Astrocyte (in vitro differentiated cells and primary cell): Measurements from ENCODE around the gene COX4I2. TPM values are rescaled to one million over a fixed set of nuclear protein-coding genes. Genes with fewer than 3 reads are reported as not detected.

Experiments
- DNase-seq: peaks from one replicate; pipeline ENCODE4 v3.0.0-alpha.2; 2010; ENCODE audit warnings: low read depth
- FAIRE-seq: peaks from 2 replicates; lab custom pipeline; 2011; peaks lifted over from hg19 to GRCh38; lab: Jason Lieb, UNC
- H2AFZ ChIP-seq: 2 replicates; pipeline ENCODE4 v1.6.0; 2012; ENCODE audit warnings: low read depth, low read length, inconsistent platforms
- H3K27ac ChIP-seq: 2 replicates; pipeline ENCODE4 v1.5.1; 2011; ENCODE audit warnings: low read depth, low read length, inconsistent platforms
- H3K27me3 ChIP-seq: 2 replicates; pipeline ENCODE4 v1.6.0; 2011; ENCODE audit warnings: low read length, inconsistent platforms; ENCODE audit not compliant: insufficient read depth
- H3K36me3 ChIP-seq: 2 replicates; pipeline ENCODE4 v1.5.1; 2011; ENCODE audit warnings: low read length, inconsistent platforms; ENCODE audit not compliant: insufficient read depth
- H3K4me1 ChIP-seq: 2 replicates; pipeline ENCODE4 v1.5.1; 2011; ENCODE audit warnings: low read length, inconsistent platforms; ENCODE audit not compliant: insufficient read depth
- H3K4me2 ChIP-seq: 2 replicates; pipeline ENCODE4 v1.6.0; 2012; ENCODE audit warnings: low read length, inconsistent platforms
- H3K4me3 ChIP-seq: 2 replicates; pipeline ENCODE4 v1.5.1; 2011; ENCODE audit warnings: low read depth, mild to moderate bottlenecking, low read length, inconsistent platforms; ENCODE audit not compliant: insufficient read depth
- H3K79me2 ChIP-seq: 2 replicates; pipeline ENCODE4 v1.6.0; 2012; ENCODE audit warnings: mild to moderate bottlenecking, low read length, inconsistent platforms; ENCODE audit not compliant: insufficient read depth
- H3K9ac ChIP-seq: 2 replicates; pipeline ENCODE4 v1.6.0; 2012; ENCODE audit warnings: mild to moderate bottlenecking, low read length, inconsistent platforms
- H3K9me3 ChIP-seq: 2 replicates; pipeline ENCODE4 v1.5.1; 2012; ENCODE audit warnings: low read depth, mild to moderate bottlenecking, low read length, inconsistent platforms; ENCODE audit not compliant: insufficient read depth
- H4K20me1 ChIP-seq: 2 replicates; pipeline ENCODE4 v1.6.0; 2012; ENCODE audit warnings: low read length, inconsistent platforms; ENCODE audit not compliant: insufficient read depth
- H3K27ac Mint-ChIP-seq: one replicate; pipeline ENCODE4 v1.8.0; 2021; ENCODE audit warnings: mild to moderate bottlenecking, mixed read lengths; ENCODE audit not compliant: unreplicated experiment
- H3K27me3 Mint-ChIP-seq: one replicate; pipeline ENCODE4 v1.8.0; 2021; ENCODE audit warnings: low read depth, mixed read lengths; ENCODE audit not compliant: unreplicated experiment
- H3K36me3 Mint-ChIP-seq: one replicate; pipeline ENCODE4 v1.8.0; 2021; ENCODE audit warnings: low read depth, mixed read lengths; ENCODE audit not compliant: unreplicated experiment
- H3K4me1 Mint-ChIP-seq: one replicate; pipeline ENCODE4 v1.8.0; 2021; ENCODE audit warnings: low read depth, mixed read lengths; ENCODE audit not compliant: unreplicated experiment
- H3K4me3 Mint-ChIP-seq: one replicate; pipeline ENCODE4 v1.8.0; 2021; ENCODE audit warnings: mild to moderate bottlenecking, moderate library complexity, mixed read lengths; ENCODE audit not compliant: unreplicated experiment
- H3K9me3 Mint-ChIP-seq: one replicate; pipeline ENCODE4 v1.8.0; 2021; ENCODE audit warnings: mild to moderate bottlenecking, mixed read lengths; ENCODE audit not compliant: unreplicated experiment
- CTCF ChIP-seq: IDR thresholded peaks from 2 replicates; pipeline ENCODE4 v1.5.1; 2011; ENCODE audit warnings: low read depth, mild to moderate bottlenecking, inconsistent platforms, low read length, moderate library complexity; ENCODE audit not compliant: insufficient read depth
- EZH2 ChIP-seq: IDR thresholded peaks from 2 replicates; pipeline ENCODE4 v1.6.1; 2012; ENCODE audit warnings: mild to moderate bottlenecking, low read length, inconsistent platforms; ENCODE audit not compliant: insufficient read depth
- total RNA-seq: library from RNA; stranded (reverse); gene quantifications from 2 replicates; pipeline ENCODE4 v1.2.1, GENCODE V29; 2021

COX4I2 gene
- total RNA-seq, 1 donor from 2014 or later: not detected

GRCh38 chr20:31652917-31653396 is 15.2 kb downstream of the COX4I2 start:
- Mint-ChIP-seq H3K4me1 (no peaks in the 10 kb centered on the region), H3K27me3 (peaks cover 8% of the 10 kb centered on the region), H3K27ac (no peak overlapping the region), H3K9me3 (no peaks in the 10 kb centered on the region), H3K36me3 (peaks cover 2% of the 10 kb centered on the region), H3K4me3 (no peak overlapping the region)
- no peak overlapping the region for H3K9ac ChIP-seq
- no peaks in the 10 kb centered on the region for H3K27me3 ChIP-seq
- H3K79me2 ChIP-seq: no peaks in the 10 kb centered on the region
- no peaks in the 10 kb centered on the region for H4K20me1 ChIP-seq
- H3K4me2 ChIP-seq: no peak overlapping the region
- H3K4me1 ChIP-seq: no peaks in the 10 kb centered on the region
- TF ChIP-seq EZH2 (no peak), CTCF (no peak)
- no peak overlapping the region for H3K4me3 ChIP-seq
- DNase-seq (peak; percentile 22), FAIRE-seq (no peak)
- no peaks in the 10 kb centered on the region for H3K9me3 ChIP-seq
- no peak overlapping the region for H2AFZ ChIP-seq
- no peaks in the 10 kb centered on the region for H3K36me3 ChIP-seq
- H3K27ac ChIP-seq: no peak overlapping the region

GRCh38 chr20:31653561-31653960 is 15.8 kb downstream of the COX4I2 start:
- Histone ChIP-seq H3K4me2 (no peak overlapping the region), H3K36me3 (no peaks in the 10 kb centered on the region)

More at GRCh38 chr20:31653561-31653960, 15.8 kb downstream of the COX4I2 start:
- no peaks in the 10 kb centered on the region for H3K9me3 Mint-ChIP-seq
- Histone ChIP-seq H3K27ac (no peak overlapping the region), H3K4me1 (no peaks in the 10 kb centered on the region), H3K79me2 (no peaks in the 10 kb centered on the region), H3K9ac (no peak overlapping the region), H2AFZ (no peak overlapping the region), H4K20me1 (no peaks in the 10 kb centered on the region), H3K9me3 (no peaks in the 10 kb centered on the region), H3K27me3 (no peaks in the 10 kb centered on the region), H3K4me3 (no peak overlapping the region)
- H3K4me1 Mint-ChIP-seq: no peaks in the 10 kb centered on the region
- no peak for DNase-seq
- H3K4me3 Mint-ChIP-seq: no peak overlapping the region
- no peak overlapping the region for H3K27ac Mint-ChIP-seq
- H3K27me3 Mint-ChIP-seq: peaks cover 8% of the 10 kb centered on the region
- FAIRE-seq: no peak
- no peak for TF ChIP-seq EZH2
- no peak for TF ChIP-seq CTCF
- peaks cover 2% of the 10 kb centered on the region for H3K36me3 Mint-ChIP-seq
